ENCODE results near the gene FAM13C.

Gene FAM13C

DNA sequence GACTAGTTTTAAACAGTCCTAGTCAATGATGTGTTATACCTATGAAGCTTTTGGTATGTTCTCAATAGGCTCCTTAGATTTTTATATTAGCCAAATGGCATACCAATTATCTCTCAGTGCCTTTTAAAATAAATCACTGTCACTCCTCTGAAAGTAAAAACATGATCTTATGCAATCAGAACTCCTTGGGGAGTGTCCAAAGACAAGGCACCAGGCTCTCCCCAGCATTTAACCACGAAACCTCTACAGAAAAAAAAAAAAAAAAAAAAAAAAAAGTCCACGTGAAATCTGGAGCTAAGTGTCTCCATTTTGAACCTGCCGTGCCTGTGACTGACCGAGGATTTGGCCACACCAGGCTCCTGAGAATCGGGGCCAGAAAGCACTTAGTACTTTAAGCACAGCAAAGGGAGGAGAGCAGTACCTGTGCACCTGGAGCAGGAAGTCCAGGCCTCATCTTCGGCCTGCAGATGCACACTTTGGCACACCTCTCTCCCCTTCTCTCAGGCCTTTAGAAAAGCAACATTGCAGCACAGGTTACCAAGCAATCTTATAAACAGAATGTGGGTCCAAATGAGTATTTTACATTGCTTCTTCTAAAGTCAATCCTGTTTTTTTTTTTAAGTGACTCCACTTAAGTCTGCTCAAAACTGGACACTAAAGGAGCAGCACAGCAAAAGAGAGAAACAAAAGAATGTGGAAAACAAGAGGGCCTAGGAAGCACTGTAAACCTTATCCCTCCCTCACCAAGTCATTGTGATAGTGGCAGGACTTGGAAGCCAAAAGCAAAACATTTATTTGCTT, 1.5 kb downstream of the FAM13C start:
- no peak for DNase-seq

DNA sequence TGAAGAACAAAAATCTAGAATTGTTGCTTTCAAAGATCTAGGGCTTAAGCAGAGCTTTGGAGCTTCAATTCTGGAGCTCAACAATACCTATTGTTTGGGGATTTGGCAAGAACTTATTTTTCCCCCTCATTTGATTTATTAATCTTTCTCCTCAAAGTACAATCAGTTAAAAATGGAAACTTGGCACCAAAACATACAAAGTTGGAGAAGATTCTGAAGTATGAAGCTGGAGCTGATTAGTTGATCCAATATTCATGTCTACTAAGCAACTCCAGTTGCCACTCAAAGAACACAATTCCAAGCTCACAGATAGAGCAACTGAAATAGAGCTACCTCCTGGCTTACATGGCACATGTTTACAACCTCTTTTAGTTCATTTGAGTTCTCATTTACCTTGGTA, 3.8 kb downstream of the FAM13C start:
- no peak for DNase-seq

DNA sequence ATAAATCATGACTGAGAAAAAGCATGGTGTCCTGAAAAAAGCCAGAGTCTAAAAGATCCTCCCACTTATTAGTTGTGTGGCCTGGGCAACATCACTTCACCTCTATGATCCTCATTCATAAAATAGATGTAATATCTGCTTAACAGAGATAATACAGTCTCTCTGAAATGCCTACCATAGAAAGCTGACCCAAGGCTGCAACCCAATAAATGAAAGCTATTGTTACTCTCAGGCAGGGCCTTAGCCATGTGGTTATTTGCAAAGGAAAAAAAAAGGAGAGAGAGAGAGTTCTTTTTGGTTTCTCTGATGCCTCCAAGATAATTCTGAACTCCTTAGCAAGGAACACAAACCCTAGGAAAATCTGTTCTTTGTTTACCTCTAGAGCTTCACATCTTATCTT, 7.9 kb downstream of the FAM13C start:
- no peak for DNase-seq

DNA sequence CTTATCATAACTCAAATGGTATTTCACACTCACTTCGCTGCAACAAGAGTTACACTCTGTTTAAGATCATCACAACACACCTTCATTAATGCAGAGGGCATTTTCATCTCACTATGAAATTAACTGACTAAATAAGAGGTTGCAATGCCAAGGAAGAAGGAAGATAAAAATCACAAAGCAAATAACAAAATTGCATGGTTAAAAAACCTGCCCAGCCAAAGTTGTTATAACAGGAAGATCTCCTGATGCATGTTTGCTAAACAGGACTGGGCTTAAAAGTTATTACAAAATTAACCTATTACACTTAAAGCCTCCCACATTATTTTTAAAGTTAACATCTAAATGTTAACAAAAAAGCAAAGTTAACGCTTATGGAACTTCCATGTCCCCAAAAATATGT, 11.8 kb downstream of the FAM13C start:
- no peak for DNase-seq

DNA sequence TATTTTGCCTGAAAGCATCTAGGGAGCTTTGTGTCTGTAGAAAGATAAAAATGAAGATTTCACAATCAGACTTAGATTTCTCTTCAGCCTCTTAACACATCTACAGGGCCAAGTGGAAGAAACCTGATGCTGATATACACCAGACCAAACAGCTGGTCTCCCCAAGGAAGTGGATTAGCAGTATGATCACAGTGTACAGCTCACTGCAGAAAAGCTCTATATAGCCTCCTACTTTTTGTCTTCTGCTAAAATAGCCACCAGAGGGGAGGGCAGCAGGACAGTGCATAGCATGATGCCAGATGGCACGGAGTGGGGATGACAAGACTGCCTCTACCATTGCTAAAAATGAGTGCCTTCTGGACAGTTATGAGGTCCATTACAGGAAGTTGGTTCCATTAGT, 16.0 kb downstream of the FAM13C start:
- no peak for DNase-seq

DNA sequence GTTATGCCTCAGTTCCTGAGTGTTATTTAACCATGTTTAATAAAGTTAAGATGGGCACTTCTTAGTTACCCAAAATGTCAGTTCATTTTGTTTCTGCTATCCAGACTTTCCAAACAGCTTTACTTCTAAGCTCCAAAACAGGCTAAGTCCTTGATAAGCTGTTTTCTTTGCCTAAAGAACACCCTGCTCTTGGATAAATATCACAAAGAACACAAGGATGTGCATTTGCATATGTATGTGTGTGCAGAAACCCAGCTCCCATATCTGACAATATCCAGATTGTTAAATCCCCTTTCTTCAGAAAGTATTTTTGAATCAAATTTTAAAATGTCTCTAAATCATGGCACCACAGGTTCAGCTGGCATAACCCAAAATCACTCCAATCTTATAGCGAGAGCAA, 19.6 kb downstream of the FAM13C start:
- DNase-seq: no peak

DNA sequence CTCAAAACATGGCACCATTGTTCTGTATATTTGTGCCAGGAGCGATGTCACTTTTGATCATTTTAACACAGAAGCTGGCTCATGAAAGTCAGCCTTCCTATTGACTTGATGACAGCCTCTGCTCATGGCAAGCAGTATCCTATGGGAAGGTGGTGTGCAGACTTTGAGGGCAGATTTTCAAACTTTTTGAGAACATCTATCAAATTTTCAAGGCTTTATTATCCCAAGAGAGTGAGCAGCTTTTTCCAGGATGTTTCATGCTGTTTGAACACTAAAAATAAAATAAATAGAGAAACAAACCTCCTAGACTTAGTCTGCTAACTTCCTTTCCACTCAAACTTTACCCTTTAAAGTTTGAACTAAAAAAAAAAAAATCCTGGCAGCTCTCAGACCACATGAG, 20.3 kb downstream of the FAM13C start:
- DNase-seq: no peak

DNA sequence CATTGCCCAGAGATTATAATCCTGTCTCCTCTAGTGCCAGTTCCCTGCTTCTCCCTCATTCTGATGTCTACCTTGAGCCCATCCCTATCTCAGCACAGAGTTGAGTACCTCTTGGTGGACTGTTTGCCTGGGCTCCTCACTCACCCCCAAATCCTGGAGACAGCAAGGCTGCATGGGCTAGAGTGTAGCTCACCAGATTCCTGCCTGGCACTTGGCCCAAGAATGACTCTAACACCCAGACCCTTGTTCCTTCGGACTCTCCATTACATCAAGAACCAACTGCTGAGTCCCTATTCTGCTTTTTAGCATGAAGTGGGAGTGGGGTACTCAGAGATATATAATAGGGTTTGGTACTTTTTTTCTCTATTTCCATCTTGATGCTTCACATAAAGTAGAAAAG, 22.1 kb downstream of the FAM13C start:
- DNase-seq: no peak

DNA sequence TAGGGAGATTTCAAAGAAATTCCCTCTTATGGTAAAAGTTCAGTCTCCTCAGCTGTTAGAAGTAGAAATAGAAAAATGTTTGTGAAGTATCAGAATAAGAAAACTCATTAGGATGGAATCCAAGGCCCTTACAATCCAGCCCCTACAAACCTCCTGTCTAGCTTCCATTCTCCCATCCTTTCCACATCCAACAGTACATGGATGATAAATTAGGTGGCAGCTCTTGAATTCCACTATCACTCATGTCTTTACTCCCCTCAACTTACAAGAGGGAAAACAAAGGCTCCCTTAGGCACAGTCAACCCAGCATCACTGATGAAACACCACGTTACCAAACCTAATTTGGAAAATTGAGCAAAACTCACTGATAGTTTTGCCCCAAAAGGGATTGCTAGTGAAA, 23.0 kb downstream of the FAM13C start:
- DNase-seq: no peak

DNA sequence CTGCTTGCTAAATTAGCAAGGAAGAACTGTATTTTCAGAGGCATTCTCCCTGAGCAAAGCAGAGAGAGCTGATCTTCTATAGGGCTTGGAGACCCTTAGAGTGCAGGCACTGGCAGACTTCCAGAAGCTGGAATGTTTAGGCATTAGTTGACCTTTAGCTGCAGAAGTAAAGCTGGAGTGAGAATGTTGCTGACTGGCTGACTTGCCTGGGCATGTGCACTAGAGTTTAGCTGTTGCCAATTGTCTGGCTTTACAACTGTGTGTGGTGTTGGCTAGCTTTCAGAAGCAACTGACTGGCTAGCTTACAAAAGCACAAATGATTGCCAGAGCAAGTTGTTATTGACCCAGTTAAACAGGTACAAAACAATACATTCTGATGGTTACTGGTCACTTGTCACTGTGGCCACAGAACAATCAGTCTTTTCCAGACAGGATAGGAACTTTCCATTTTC, 25.1 kb downstream of the FAM13C start:
- DNase-seq: no peak

DNA sequence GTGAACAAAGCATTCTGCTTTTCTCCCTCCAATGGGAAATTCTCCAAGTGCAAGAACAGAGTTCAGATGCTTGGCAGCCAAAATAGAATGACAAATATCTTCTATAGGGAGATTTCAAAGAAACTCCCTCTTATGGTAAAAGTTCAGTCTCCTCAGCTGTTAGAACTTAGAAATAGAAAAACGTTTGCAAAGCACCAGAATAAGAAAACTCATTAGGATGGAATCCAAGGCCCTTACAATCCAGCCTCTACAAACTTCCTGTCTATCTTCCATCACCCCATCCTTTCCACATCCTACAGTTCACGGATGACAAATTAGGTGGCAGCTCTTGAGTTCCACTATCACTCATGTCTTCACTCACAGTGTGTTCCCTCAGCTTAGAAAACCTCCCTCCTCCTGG, 25.7 kb downstream of the FAM13C start:
- DNase-seq: no peak

DNA sequence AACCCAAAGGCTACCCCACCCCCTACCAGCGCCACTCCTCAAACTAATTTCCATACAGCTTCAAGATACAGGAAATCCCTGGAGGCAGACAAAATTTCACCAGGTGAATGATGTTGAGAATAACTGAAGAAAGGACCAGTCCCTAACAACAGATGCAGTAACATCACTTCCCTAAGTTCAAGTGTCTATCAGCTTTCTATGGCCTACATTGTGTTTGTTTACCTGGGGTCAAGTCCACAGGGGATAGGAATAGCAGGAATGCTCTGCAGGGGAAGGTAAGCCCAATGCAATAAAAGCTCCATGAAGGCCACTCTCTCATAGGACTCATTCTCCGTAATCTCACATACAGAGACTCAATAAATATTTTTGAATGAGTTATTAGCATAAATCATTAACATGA, 26.9 kb downstream of the FAM13C start:
- DNase-seq: no peak

DNA sequence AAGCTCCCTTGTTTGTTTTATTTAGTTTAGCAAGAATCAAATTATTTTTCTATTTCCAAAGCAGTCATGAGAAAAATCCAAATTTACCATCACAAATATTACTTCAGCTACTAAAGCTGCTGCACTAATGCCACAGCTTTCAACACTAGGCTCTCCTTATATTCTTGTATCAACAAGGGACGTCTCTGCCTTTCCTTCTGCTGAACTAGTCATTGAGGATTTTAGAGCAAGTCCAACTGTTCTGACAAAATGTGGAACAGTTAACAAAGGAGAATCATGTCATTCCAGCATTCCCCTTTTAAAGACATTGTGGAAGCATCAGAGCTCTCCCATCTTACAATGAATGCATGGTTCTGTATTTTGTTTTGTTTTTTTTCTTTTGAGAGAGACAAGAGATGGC, 28.6 kb downstream of the FAM13C start:
- no peak for DNase-seq

DNA sequence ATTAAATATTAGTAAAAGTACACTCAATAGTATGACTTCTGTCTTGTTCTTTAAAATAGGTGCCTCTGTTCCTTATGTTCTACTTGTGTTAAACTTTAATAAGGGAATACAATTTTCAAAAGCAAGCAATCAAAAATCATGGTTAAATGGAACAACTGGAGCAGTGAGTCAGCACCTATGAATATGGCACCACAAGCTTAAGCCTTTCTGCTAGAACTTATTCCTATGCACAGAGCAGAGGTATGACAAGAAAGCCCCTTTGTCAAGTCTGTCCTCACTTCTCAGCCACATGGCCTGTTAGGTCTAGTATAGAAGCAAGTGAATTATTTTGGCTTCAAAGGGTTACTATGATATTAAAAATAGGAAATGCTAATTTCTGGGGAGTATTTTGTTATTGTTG, 29.8 kb downstream of the FAM13C start:
- no peak for DNase-seq

DNA sequence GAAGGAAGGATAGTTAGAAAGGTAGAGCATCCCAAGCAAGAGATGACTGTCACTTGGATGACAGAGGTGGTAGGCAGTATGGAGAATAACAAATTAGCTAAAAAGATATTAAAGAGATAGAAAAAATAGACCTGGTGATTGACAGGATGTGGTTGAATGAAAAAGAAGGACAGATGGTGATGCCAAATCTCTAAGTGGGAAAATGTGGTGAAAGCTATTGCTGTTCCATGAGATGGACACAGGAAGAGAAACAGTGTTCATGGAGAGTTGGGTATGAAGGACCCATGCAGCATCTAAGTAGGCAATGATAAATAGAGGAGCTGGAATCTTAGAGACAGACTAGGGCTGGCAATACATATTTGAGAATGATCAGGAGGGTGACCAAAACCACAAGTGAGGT, 30.7 kb downstream of the FAM13C start:
- no peak for DNase-seq

DNA sequence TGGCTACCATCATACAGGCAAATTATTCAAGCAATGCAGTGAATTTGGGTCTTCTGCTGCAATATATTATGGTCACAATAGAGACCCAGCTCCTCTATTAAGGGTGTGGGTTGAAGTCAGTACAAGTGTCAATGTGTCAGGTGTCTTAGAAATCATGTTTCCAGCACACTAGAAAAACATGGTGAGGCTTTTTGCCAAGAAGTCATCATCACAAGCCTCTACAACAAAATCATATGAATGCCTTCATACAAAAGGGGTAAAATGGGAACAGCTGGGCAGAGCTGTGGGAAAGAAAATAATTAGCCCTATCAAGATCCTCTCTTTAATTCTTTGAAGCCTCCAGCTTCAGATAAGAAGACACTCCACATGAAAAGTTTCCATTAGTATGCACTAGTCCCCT, 37.2 kb downstream of the FAM13C start:
- no peak for DNase-seq

DNA sequence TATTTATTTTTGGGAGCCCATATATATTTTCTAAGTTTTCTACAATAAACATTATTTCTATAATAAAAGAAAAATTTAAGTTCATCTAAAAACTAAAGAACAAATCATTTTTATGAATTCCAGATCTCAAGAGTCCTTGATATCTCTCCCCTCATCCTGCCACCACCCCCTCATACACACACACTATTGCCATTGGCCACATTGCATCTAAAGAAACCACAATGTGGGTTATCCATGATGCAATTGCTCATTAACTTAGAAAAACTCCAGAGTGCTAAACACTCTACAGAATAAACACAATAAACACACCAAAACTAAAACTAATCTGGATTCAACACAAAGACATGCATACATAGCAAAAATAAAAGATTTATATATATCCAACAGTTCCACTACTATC, 37.8 kb downstream of the FAM13C start:
- no peak for DNase-seq

DNA sequence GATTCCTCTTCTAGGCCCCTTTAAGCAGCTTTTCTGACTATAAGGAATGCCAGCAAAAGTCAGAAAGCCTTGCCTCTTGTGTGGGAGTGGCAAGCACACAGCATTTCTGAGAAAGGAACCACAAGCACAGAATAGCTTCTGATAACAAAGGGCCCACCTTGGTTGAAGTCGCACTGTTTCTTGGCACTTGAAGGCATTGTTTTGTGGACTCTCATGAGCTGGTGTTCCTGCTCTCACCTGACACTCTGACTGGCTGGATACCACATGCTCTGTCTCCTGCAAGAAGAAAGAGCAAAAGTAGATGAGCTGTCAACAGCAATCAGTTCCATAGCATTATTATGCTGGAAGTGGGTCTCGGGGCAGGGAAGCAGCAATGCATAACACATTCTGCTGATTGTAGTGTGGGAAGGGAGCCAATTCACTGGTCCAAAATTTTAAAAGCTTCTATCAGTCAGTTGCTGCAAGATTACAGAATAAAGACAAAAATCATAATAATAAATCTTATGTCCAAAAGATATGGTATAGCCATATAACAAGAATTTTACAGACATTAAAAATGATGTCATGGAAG, 38.4 kb downstream of the FAM13C start:
- DNase-seq: no peak

DNA sequence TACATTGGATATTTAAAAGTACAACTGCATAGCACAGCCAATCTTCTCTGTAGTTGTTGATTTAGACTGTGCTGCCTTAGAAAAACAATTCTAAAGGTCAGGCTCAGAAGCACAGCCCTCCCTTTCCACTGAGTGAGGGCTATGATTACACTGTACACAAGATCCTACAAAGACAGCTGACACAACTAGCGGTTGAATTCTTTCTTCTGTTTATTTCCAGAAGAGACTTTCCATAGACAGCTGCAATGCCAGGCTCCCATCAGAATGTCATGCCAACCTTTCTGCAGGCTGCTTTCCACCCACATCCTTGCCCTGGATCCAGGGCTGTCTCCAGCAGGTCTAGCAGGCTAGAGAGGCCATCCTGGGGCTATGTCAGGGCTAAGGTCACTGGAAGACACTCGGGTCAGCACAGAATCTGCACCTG, 39.3 kb downstream of the FAM13C start:
- DNase-seq: no peak

DNA sequence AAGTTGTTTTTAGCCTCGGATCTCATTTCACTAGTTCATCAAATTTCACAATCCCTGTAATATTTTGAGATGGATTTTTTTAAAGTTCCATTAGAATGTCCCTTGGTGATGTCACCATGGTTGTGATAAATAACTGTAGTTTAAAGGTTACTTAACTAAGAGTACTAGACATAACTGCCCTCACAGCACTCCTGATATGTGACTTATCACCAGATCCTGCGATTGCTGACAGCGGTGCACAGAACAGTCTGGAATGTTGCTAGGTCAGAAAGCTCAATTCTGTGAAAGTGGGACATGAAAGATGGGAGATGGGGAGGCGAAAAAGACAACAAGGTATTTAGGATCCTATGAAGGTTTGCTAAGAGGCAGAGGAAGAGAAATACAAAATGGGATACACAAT, 40.2 kb downstream of the FAM13C start:
- DNase-seq: no peak

DNA sequence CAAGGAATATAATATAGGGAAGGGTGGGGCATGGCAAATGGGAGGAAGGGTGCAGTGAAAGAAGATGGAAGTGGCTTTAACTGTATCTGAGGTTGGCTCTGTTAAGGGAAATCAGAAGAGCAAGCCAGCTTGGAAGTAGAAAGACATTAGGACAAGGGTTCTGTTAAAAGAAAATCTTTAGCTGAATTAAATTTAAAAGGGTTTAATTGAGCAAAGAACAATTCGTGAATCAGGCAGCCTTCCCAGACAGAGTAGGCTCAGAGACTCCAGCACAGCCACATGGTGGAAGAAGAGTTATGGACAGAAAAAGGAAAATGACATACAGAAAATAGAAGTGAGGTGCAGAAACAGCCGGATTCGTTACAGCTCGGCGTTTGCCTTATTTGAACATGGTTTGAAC, 42.0 kb downstream of the FAM13C start:
- no peak for DNase-seq

DNA sequence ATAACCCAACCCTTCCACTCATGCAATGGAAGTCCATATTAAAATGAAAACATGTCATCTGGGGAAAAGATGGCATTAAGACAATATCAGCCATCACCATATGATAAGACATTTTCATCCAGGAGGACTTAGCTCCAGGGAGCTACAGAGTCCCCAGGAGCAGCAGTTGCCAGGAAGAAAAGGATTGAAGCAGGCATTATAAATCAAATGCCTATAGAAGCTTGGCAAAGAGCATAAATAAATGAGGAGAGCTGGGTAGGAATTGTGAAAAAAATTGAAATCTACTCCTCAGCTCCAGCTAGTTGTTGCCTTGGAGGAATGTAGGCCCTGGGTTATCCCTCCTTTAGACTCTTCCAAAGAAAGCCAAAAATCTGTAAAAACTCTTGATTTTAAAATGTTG, 42.5 kb downstream of the FAM13C start:
- no peak for DNase-seq

DNA sequence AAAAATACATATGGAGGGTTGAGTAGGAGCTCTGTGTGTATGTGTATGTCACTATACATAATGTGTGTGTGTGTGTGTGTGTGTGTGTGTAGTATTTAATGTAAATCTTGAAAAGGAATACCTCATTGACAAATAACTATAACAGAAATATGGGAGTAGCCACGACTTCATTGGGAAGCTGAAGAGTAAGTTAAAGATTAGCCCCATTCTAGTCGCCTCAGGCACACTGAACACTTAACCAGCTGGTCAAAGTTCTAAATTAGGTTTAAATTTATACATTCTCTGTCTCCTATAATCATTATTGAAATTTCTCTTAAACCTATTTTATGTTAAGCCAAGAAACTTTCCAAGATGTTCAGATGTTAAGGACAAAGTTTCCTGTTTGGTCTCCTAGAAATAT, 45.3 kb downstream of the FAM13C start:
- no peak for DNase-seq

DNA sequence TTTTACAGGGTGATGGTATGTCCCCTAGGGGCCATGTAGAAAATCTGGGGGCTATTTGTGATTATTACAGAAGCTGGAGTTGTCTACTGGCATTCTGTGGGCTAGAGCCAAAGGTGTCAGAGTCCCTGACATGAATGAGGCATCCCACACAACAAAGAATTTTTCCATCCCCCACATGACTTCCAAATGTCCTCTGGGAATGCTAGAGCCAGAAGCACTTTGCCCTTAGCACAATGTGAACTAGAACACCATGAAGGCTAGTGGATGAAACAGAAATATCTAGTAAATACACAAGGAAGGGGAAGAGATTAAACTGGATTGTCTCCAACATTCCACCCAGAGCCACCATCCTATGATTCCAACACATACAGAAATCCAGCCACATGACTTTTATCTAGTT, 46.9 kb downstream of the FAM13C start:
- DNase-seq: no peak

DNA sequence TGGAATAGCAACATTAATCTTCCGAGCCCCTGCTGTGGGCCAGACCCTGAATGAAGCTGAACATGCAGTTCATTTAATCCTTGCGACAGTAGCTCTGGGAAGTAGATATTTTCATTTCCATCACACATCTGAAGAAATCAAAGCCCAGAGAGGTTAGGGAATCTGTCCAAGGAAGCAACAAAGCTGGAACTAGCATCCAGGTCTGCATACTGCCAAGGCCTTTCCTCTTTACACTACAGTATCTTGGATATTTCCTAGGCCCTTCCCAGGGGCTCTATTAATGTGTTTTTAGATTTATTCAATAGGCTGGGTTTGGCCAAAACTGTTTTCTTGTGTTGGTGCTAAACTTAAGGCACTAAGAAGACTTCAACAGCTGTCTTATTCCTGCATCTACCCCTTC, 48.1 kb downstream of the FAM13C start:
- no peak for DNase-seq

All from activated CD8-positive, alpha-beta memory T cell treated with anti-CD3 and anti-CD28 coated beads, Interleukin-2, amount 50 U/mL, for 48 hours (primary cell).